OCI-LY7 (cell line): Measurements from ENCODE around the gene BPIFB6.

Experiments used
- EZH2phosphoT487 ChIP-seq: fragments of 200-600 bp; sonication (generic); IDR thresholded peaks from 2 replicates; pipeline ENCODE4 v1.6.1; 2018; ENCODE audit warnings: low read depth, borderline replicate concordance, mild to moderate bottlenecking, mixed run types, antibody characterized with exemption, low read length, moderate library complexity, mixed read lengths
- TF ChIP-seq, protein P1 (sequence below): fragments of 200-600 bp; sonication (generic); conservative IDR thresholded peaks from 2 replicates; pipeline ENCODE4 v1.5.1; 2014; ENCODE audit warnings: mild to moderate bottlenecking, antibody characterized with exemption, low read length, moderate library complexity, mixed read lengths

- TF ChIP-seq EZH2phosphoT487: no peak
- TF ChIP-seq, protein P1, sequence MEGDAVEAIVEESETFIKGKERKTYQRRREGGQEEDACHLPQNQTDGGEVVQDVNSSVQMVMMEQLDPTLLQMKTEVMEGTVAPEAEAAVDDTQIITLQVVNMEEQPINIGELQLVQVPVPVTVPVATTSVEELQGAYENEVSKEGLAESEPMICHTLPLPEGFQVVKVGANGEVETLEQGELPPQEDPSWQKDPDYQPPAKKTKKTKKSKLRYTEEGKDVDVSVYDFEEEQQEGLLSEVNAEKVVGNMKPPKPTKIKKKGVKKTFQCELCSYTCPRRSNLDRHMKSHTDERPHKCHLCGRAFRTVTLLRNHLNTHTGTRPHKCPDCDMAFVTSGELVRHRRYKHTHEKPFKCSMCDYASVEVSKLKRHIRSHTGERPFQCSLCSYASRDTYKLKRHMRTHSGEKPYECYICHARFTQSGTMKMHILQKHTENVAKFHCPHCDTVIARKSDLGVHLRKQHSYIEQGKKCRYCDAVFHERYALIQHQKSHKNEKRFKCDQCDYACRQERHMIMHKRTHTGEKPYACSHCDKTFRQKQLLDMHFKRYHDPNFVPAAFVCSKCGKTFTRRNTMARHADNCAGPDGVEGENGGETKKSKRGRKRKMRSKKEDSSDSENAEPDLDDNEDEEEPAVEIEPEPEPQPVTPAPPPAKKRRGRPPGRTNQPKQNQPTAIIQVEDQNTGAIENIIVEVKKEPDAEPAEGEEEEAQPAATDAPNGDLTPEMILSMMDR: no peak
These were observed 27.2 kb upstream of the BPIFB6 start, which contains the start of gene SUN5 for GRCh38 chr20:33004141-33004751.
